ENCODE data around the gene KIAA0586. TPM values are rescaled to one million over a fixed set of nuclear protein-coding genes. Genes with fewer than 3 reads are reported as not detected.
A peak's percentile ranks its signal among the peaks of the same experiment; 100 is the strongest.

Gene KIAA0586
- total and polyA plus RNA-seq, 10 of the 15 experiments (the other 5 are each of a cell fraction or from before 2014, with no cell fraction given), result 7.1 to 27.6 (median 19.1) TPM

DNA sequence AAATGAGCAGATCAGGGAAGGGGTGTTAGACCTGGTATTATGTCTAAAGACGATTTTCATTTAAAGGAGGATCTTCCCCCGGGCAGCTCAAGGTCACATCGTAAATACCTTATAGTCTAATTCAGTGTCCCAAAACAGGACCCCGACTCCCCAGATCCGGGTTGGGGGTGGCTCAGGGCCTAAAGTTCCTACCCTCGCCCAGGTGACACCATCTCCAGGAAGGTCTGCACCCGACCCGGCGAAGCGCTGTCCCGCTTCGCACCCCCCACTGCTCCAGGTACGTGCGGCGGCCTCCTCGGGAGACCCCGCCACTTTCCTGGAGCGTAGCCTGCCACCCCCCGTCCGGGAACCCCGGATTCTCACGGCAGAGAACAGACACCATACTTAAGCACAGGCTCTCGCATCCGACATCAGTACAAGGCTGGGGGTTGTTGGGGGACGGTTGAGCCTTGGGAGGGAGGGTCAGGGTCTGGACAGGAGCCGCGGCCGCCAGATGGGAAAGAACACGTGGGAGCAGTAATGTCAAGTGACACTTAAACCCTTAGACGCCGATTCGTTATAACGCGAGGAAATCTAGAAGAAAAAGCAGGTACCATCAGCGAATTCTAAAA, 744 bp upstream of the KIAA0586 start (continued):
- TF ChIP-seq ATF2 (IDR thresholded peaks at IDR 0.05; ENCODE audit: low read length), result no peak
- no peak for TF ChIP-seq RB1 (IDR thresholded peaks at IDR 0.05; ENCODE audit: borderline replicate concordance)
- TF ChIP-seq ESRRA (IDR thresholded peaks at IDR 0.05; ENCODE audit: low read length), result no peak
- TF ChIP-seq BMI1 (IDR thresholded peaks at IDR 0.05; ENCODE audit: borderline replicate concordance), result no peak

- peaks cover 44% of the 10 kb centered on the region for H3K79me2 ChIP-seq (ENCODE audit: control insufficient read depth, insufficient read depth, low read length)
- BruUV-seq (replicated peaks), result TSS peak; percentile 83
- H3K4me2 ChIP-seq (ENCODE audit: control insufficient read depth, insufficient read depth), result peak overlapping the region; percentile 68
- peak overlapping the region; percentile 99 for H3K27ac ChIP-seq (ENCODE audit: control insufficient read depth, insufficient read depth)
- no peak for DNase-seq (ENCODE audit: low read depth, low spot score)
- H3K4me3 ChIP-seq, result peak overlapping the region; percentile 97
- WGBS (ENCODE audit: insufficient coverage, insufficient replicate concordance, low lambda C conversion rate, missing lambda C conversion rate), result under 1% methylated on average over 10 of the region's 10 CpGs
- no peaks in the 10 kb centered on the region for H4K20me1 ChIP-seq (ENCODE audit: control insufficient read depth, insufficient read depth)
- H2AFZ ChIP-seq (ENCODE audit: control insufficient read depth, low read depth, low read length), result peak overlapping the region; percentile 98
- in situ Hi-C loops (cut with MboI) (no loop called here), intact Hi-C loops (cut with micrococcal nuclease; ENCODE audit: unreplicated experiment) (no loop called here)
- no peak for FAIRE-seq
- no peaks in the 10 kb centered on the region for H3K9me3 ChIP-seq (replicated peaks; ENCODE audit: control insufficient read depth, insufficient read depth, low read length)
- POLR2A ChIA-PET, result interaction anchor here (0.7 to 3.0 kb wide), 3 partner anchors 130 to 1095 kb away, joined by 3 to 15 read pairs (median 3); partner anchors contain the start of gene ARID4A
- SMC1A ChIA-PET (ENCODE audit: uncharacterized antibody, unreplicated experiment), result interaction anchor here (1.0 to 2.5 kb wide), 3 partner anchors 31 to 129 kb away, joined by 3 to 11 read pairs (median 5); partner anchors contain the start of gene ARID4A
- peak; percentile 16; the same call in 2 of the 3 replicates for ATAC-seq
- H3K4me1 ChIP-seq (ENCODE audit: control insufficient read depth, insufficient read depth, low read length), result no peaks in the 10 kb centered on the region
- CTCF ChIA-PET, result interaction anchor here (0.7 kb wide), 1 partner anchor 130 kb away, joined by 3 read pairs; the partner anchor contains the start of gene ARID4A
- peak overlapping the region; percentile 97 for H3K9ac ChIP-seq (ENCODE audit: control insufficient read depth, insufficient read depth, low read length)
- H3K27me3 ChIP-seq (replicated peaks in 1 of 2; ENCODE audit: control insufficient read depth in 2 of 2, insufficient read depth in 2 of 2, low read length in 1 of 2), result no peaks in the 10 kb centered on the region
- RAD21 ChIA-PET (ENCODE audit: unreplicated experiment), result no interaction called here
- 0 out of 4 replicates have a peak, but pooled peaks cover 0 to 11% of the 10 kb centered on the region in 2 experiments for H3K36me3 ChIP-seq (ENCODE audit: control insufficient read depth in 2 of 2, insufficient read depth in 2 of 2, low read length in 1 of 2)
- TF ChIP-seq RFX5 (IDR thresholded peaks at IDR 0.05; ENCODE audit: low read depth, low read length), result no peak
- TF ChIP-seq RAD51 (IDR thresholded peaks at IDR 0.05), result peak; percentile 90
- TF ChIP-seq NRF1 (conservative IDR thresholded peaks at IDR 0.05; ENCODE audit: low read depth, low read length), result no peak
- TF ChIP-seq REST (IDR thresholded peaks at IDR 0.05; ENCODE audit: low read depth, low read length), result no peak
- 0 out of 2 replicates have a peak, but pooled peaks have one; percentile 6 for TF ChIP-seq PML (IDR thresholded peaks at IDR 0.05; ENCODE audit: low read length)
- no peak for TF ChIP-seq YY1 (IDR thresholded peaks at IDR 0.05; ENCODE audit: low read depth, low read length)
- TF ChIP-seq ZNF592 (IDR thresholded peaks at IDR 0.05), result no peak
Observed at GRCh38 chr14:58428118-58428683, 682 bp downstream of the KIAA0586 start.

Measured in GM12878 (cell line).